DMS53 treated with DMSO at 0.1 percent for 48 hours (cell line): ENCODE measurements around the gene CD5L.

ENCODE experiments used
- DNase-seq: peaks from one replicate; lab custom pipeline; 2025; ENCODE audit not compliant: unreplicated experiment; lab: John Stamatoyannopoulos, UW

CD5L gene

GRCh38 chr1:157841708-157842107, at the start of gene CD5L:
Gene CD5L, minus strand, starts transcription at chr1:157841808. Its CDS starts 107 bp downstream, at chr1:157841701.
- no peak for DNase-seq

- no peak for DNase-seq
These were observed 41.0 kb upstream of the CD5L start for GRCh38 chr1:157882580-157882979.

- DNase-seq, result no peak
These were observed 39.0 kb upstream of the CD5L start for GRCh38 chr1:157880621-157881020.

GRCh38 chr1:157878059-157878458, 36.5 kb upstream of the CD5L start:
- peak; percentile 83 for DNase-seq

GRCh38 chr1:157870490-157870889, 28.9 kb upstream of the CD5L start:
- no peak for DNase-seq

- DNase-seq, result no peak
These were observed 27.0 kb upstream of the CD5L start for GRCh38 chr1:157868654-157869053.

- peak; percentile 26 for DNase-seq
These were observed 20.8 kb upstream of the CD5L start for GRCh38 chr1:157862114-157863070.

GRCh38 chr1:157856538-157856937, 14.9 kb upstream of the CD5L start:
- no peak for DNase-seq

GRCh38 chr1:157852476-157852875, 10.9 kb upstream of the CD5L start:
- DNase-seq, result no peak

GRCh38 chr1:157849229-157849875, 7.7 kb upstream of the CD5L start:
- DNase-seq, result no peak

- no peak for DNase-seq
These were observed 2.7 kb upstream of the CD5L start for GRCh38 chr1:157844089-157844830.

- DNase-seq, result no peak
These were observed 1.3 kb upstream of the CD5L start for GRCh38 chr1:157842939-157843338.

- DNase-seq, result no peak
These were observed 2.6 kb downstream of the CD5L start for GRCh38 chr1:157838966-157839365.

- no peak for DNase-seq
These were observed 7.2 kb downstream of the CD5L start for GRCh38 chr1:157834430-157834829.

GRCh38 chr1:157833145-157833544, 8.5 kb downstream of the CD5L start:
- no peak for DNase-seq

GRCh38 chr1:157831968-157832626, 9.5 kb downstream of the CD5L start:
- DNase-seq, result no peak

- DNase-seq, result no peak
These were observed 10.7 kb downstream of the CD5L start for GRCh38 chr1:157830887-157831286.

GRCh38 chr1:157829711-157830110, 11.9 kb downstream of the CD5L start:
- no peak for DNase-seq

- DNase-seq, result no peak
These were observed 12.4 kb downstream of the CD5L start for GRCh38 chr1:157829210-157829609.

- no peak for DNase-seq
These were observed 21.3 kb downstream of the CD5L start for GRCh38 chr1:157820299-157820698.

GRCh38 chr1:157819896-157820295, 21.7 kb downstream of the CD5L start, which contains the start of gene FCRL1:
Gene FCRL1, minus strand, starts transcription at chr1:157820120. Its CDS starts 83 bp downstream, at chr1:157820037.
- DNase-seq, result no peak
